ENCODE data around the gene SH3BP4.

The SH3BP4 gene

GRCh38 chr2:235046589-235046988 lies 94.8 kb downstream of the SH3BP4 start:
- no peaks in the 10 kb centered on the region for H3K4me1 ChIP-seq (ENCODE audit: insufficient read depth, low read length)
- no peak overlapping the region for H3K4me2 ChIP-seq (ENCODE audit: insufficient read depth, low read length)
- no peak for DNase-seq
- no peaks in the 10 kb centered on the region for H3K79me2 ChIP-seq (ENCODE audit: insufficient read depth, low read length)
- no peak for TF ChIP-seq EZH2 (IDR thresholded peaks at IDR 0.05; ENCODE audit: borderline replicate concordance, low read depth, low read length, severe bottlenecking)
- TF ChIP-seq CTCF (IDR thresholded peaks at IDR 0.05; ENCODE audit: borderline replicate concordance, extremely low read depth, low read length, poor library complexity, severe bottlenecking): no peak
- no peaks in the 10 kb centered on the region for H3K9me3 ChIP-seq (ENCODE audit: insufficient read depth, low read length, severe bottlenecking)
- H4K20me1 ChIP-seq (ENCODE audit: insufficient read depth, low read length): no peaks in the 10 kb centered on the region; the same call in 1 of the 2 replicates
- no peak for ATAC-seq (ENCODE audit: insufficient read depth, low read depth)
- H3K9ac ChIP-seq (ENCODE audit: low read depth, low read length): no peak overlapping the region
- peaks cover 5% of the 10 kb centered on the region for H3K27me3 ChIP-seq (ENCODE audit: insufficient read depth, low read length, poor library complexity)
- no peak overlapping the region for H3K4me3 ChIP-seq (ENCODE audit: low read depth in 1 of 2, low read length in 2 of 2)
- H2AFZ ChIP-seq (ENCODE audit: low read depth, low read length): no peak overlapping the region
- H3K36me3 ChIP-seq (ENCODE audit: insufficient read depth, low read length): no peaks in the 10 kb centered on the region
- H3K27ac ChIP-seq (ENCODE audit: low read length): no peak overlapping the region

GRCh38 chr2:235047171-235048160 lies 95.6 kb downstream of the SH3BP4 start:
- Histone ChIP-seq H3K9me3 (ENCODE audit: insufficient read depth, low read length, severe bottlenecking) (no peaks in the 10 kb centered on the region), H4K20me1 (ENCODE audit: insufficient read depth, low read length) (peaks cover 4% of the 10 kb centered on the region; the same call in 1 of the 2 replicates), H3K4me3 (ENCODE audit: low read depth in 1 of 2, low read length in 2 of 2) (no peak overlapping the region), H3K9ac (ENCODE audit: low read depth, low read length) (no peak overlapping the region), H3K4me1 (ENCODE audit: insufficient read depth, low read length) (no peaks in the 10 kb centered on the region), H3K36me3 (ENCODE audit: insufficient read depth, low read length) (no peaks in the 10 kb centered on the region), H3K79me2 (ENCODE audit: insufficient read depth, low read length) (no peaks in the 10 kb centered on the region), H3K27me3 (ENCODE audit: insufficient read depth, low read length, poor library complexity) (peaks cover 5% of the 10 kb centered on the region), H3K27ac (ENCODE audit: low read length) (no peak overlapping the region), H3K4me2 (ENCODE audit: insufficient read depth, low read length) (no peak overlapping the region), H2AFZ (ENCODE audit: low read depth, low read length) (no peak overlapping the region)
- no peak for TF ChIP-seq CTCF (IDR thresholded peaks at IDR 0.05; ENCODE audit: borderline replicate concordance, extremely low read depth, low read length, poor library complexity, severe bottlenecking)
- no peak for TF ChIP-seq EZH2 (IDR thresholded peaks at IDR 0.05; ENCODE audit: borderline replicate concordance, low read depth, low read length, severe bottlenecking)
- ATAC-seq (ENCODE audit: insufficient read depth, low read depth) (no peak), DNase-seq (no peak)

GRCh38 chr2:235048549-235048948 lies 96.7 kb downstream of the SH3BP4 start:
- Histone ChIP-seq H3K36me3 (ENCODE audit: insufficient read depth, low read length) (no peaks in the 10 kb centered on the region), H4K20me1 (ENCODE audit: insufficient read depth, low read length) (0 out of 2 replicates have a peak, but pooled peaks cover 4% of the 10 kb centered on the region), H3K9me3 (ENCODE audit: insufficient read depth, low read length, severe bottlenecking) (no peaks in the 10 kb centered on the region), H2AFZ (ENCODE audit: low read depth, low read length) (no peak overlapping the region), H3K4me3 (ENCODE audit: low read depth in 1 of 2, low read length in 2 of 2) (no peak overlapping the region), H3K79me2 (ENCODE audit: insufficient read depth, low read length) (no peaks in the 10 kb centered on the region), H3K9ac (ENCODE audit: low read depth, low read length) (no peak overlapping the region), H3K4me1 (ENCODE audit: insufficient read depth, low read length) (no peaks in the 10 kb centered on the region), H3K4me2 (ENCODE audit: insufficient read depth, low read length) (no peak overlapping the region), H3K27me3 (ENCODE audit: insufficient read depth, low read length, poor library complexity) (peaks cover 5% of the 10 kb centered on the region), H3K27ac (ENCODE audit: low read length) (no peak overlapping the region)
- ATAC-seq (ENCODE audit: insufficient read depth, low read depth) (no peak), DNase-seq (no peak)
- TF ChIP-seq EZH2 (IDR thresholded peaks at IDR 0.05; ENCODE audit: borderline replicate concordance, low read depth, low read length, severe bottlenecking) (no peak), CTCF (IDR thresholded peaks at IDR 0.05; ENCODE audit: borderline replicate concordance, extremely low read depth, low read length, poor library complexity, severe bottlenecking) (no peak)

All from DND-41 (cell line).